DOHH2 (cell line): ENCODE measurements around the gene RBM33.
"Not testable (repeated sequence)": the region's sequence is repeated elsewhere in the genome, so short reads cannot be mapped to it uniquely, and the experiment has no call there.

Experiments
- H3F3A ChIP-seq: fragments of 200-600 bp; sonication (generic), shearing (Covaris generic); 2 replicates; pipeline ENCODE4 v1.6.0; 2016; ENCODE audit warnings: antibody characterized with exemption, mild to moderate bottlenecking; ENCODE audit not compliant: control insufficient read depth, insufficient read depth
- H3K27ac ChIP-seq: fragments of 200-600 bp; sonication (generic); 2 replicates; pipeline ENCODE4 v1.5.1; 2014; ENCODE audit warnings: low read depth, mild to moderate bottlenecking, low read length, moderate library complexity
- H3K27me3 ChIP-seq: fragments of 200-600 bp; sonication (generic); 2 replicates; pipeline ENCODE4 v1.6.1; 2014; ENCODE audit warnings: mild to moderate bottlenecking, low read length, mixed read lengths; ENCODE audit not compliant: control insufficient read depth
- H3K36me3 ChIP-seq: fragments of 200-600 bp; sonication (generic); 2 replicates; pipeline ENCODE4 v1.6.1; 2014; ENCODE audit warnings: mild to moderate bottlenecking, low read length, moderate library complexity, mixed read lengths; ENCODE audit not compliant: control insufficient read depth
- H3K4me1 ChIP-seq: fragments of 200-600 bp; sonication (generic); 2 replicates; pipeline ENCODE4 v1.6.1; 2014; ENCODE audit warnings: mild to moderate bottlenecking, low read length, mixed read lengths; ENCODE audit not compliant: control insufficient read depth
- H3K4me2 ChIP-seq: fragments of 200-600 bp; sonication (generic); 2 replicates; pipeline ENCODE4 v1.6.0; 2014; ENCODE audit warnings: mild to moderate bottlenecking, low read length, moderate library complexity
- H3K4me3 ChIP-seq: fragments of 200-600 bp; sonication (generic); 2 replicates; pipeline ENCODE4 v1.5.1; 2014; ENCODE audit warnings: mild to moderate bottlenecking, low read length, mixed read lengths
- H3K79me2 ChIP-seq: fragments of 200-600 bp; sonication (generic); 2 replicates; pipeline ENCODE4 v1.6.1; 2014; ENCODE audit warnings: mild to moderate bottlenecking, low read length, mixed read lengths; ENCODE audit not compliant: control insufficient read depth
- H3K9me2 ChIP-seq: fragments of 200-600 bp; sonication (generic); replicated peaks from 2 replicates; pipeline ENCODE4 v1.6.1; 2014; ENCODE audit warnings: mild to moderate bottlenecking, low read length, mixed read lengths; ENCODE audit not compliant: control insufficient read depth
- H3K9me3 ChIP-seq: fragments of 200-600 bp; sonication (generic); 2 replicates; pipeline ENCODE4 v1.6.1; 2014; ENCODE audit warnings: antibody characterized with exemption, low read length, mixed read lengths; ENCODE audit not compliant: control insufficient read depth, insufficient read depth
- H4K20me1 ChIP-seq: fragments of 200-600 bp; sonication (generic); 2 replicates; pipeline ENCODE4 v1.6.0; 2014; ENCODE audit warnings: low read depth, mild to moderate bottlenecking, antibody characterized with exemption, low read length, moderate library complexity; ENCODE audit not compliant: control insufficient read depth, insufficient read depth
- EZH2phosphoT487 ChIP-seq: fragments of 200-600 bp; sonication (generic); IDR thresholded peaks from 2 replicates; pipeline ENCODE4 v1.6.1; 2017; ENCODE audit warnings: borderline replicate concordance, mild to moderate bottlenecking, antibody characterized with exemption, low read length, moderate library complexity, mixed read lengths
- TF ChIP-seq, protein P1 (sequence below): fragments of 200-600 bp; sonication (generic); IDR thresholded peaks from one replicate; pipeline ENCODE4 v1.5.1; 2014; ENCODE audit warnings: antibody characterized with exemption, mild to moderate bottlenecking, low read depth, low read length; ENCODE audit not compliant: poor library complexity, severe bottlenecking

RBM33 gene

DNA sequence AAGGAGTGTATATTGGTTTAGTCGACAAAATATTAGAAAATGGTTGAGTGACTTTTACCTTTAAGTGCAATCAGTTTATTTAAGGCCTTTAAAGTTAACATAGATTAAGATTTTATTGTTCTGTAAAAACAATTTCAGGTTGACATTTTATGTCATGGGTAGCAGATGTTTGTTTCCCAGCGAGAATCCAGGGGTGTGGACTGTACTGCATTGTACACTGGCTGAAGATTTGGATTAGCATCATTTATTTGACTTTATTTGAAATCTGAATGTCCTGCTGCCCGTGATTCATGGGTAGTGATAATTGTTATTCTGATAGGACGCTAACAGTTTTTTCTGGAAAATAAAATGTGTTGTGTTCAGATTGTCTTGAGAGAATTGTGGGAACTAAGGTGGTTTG is 39.3 kb downstream of the RBM33 start:
- peaks cover 15% of the 10 kb centered on the region; the same call in 1 of the 2 replicates for H3K9me3 ChIP-seq
- H3K79me2 ChIP-seq, result peaks cover 94% of the 10 kb centered on the region
- no peaks in the 10 kb centered on the region for H3K9me2 ChIP-seq
- H3K4me2 ChIP-seq, result no peak overlapping the region
- H3K27me3 ChIP-seq, result no peaks in the 10 kb centered on the region
- H4K20me1 ChIP-seq, result 0 out of 2 replicates have a peak, but pooled peaks cover 4% of the 10 kb centered on the region
- H3F3A ChIP-seq, result no peaks in the 10 kb centered on the region
- H3K4me3 ChIP-seq, result no peak overlapping the region
- no peak overlapping the region for H3K27ac ChIP-seq
- no peak for TF ChIP-seq EZH2phosphoT487
- TF ChIP-seq, protein P1, sequence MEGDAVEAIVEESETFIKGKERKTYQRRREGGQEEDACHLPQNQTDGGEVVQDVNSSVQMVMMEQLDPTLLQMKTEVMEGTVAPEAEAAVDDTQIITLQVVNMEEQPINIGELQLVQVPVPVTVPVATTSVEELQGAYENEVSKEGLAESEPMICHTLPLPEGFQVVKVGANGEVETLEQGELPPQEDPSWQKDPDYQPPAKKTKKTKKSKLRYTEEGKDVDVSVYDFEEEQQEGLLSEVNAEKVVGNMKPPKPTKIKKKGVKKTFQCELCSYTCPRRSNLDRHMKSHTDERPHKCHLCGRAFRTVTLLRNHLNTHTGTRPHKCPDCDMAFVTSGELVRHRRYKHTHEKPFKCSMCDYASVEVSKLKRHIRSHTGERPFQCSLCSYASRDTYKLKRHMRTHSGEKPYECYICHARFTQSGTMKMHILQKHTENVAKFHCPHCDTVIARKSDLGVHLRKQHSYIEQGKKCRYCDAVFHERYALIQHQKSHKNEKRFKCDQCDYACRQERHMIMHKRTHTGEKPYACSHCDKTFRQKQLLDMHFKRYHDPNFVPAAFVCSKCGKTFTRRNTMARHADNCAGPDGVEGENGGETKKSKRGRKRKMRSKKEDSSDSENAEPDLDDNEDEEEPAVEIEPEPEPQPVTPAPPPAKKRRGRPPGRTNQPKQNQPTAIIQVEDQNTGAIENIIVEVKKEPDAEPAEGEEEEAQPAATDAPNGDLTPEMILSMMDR, result no peak
- H3K36me3 ChIP-seq, result peaks cover 78% of the 10 kb centered on the region
- H3K4me1 ChIP-seq, result no peaks in the 10 kb centered on the region

DNA sequence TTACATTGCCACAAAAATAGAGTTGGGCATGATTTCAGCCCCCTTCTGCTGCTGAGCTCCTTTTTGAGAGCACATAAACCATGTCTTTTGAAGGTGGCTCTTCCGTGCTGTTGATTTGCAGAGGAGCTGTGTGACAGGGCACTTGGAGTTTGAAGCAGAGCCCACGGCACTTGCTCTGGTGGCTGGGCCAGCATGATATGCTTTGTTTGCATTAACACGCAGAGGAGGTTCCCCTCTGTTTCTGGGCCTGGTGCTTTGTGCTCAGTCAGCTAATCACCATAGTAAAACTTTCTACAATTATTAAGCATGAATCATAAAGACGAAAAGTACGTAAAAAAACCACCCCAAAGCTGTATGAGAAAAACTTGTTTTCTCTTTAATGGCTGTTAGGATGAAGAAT is 40.1 kb downstream of the RBM33 start:
- peaks cover 86% of the 10 kb centered on the region for H3K79me2 ChIP-seq
- H3K27me3 ChIP-seq, result no peaks in the 10 kb centered on the region
- H3F3A ChIP-seq, result no peaks in the 10 kb centered on the region
- no peaks in the 10 kb centered on the region for H3K4me1 ChIP-seq
- no peak overlapping the region for H3K4me2 ChIP-seq
- 0 out of 2 replicates have a peak, but pooled peaks cover 4% of the 10 kb centered on the region for H4K20me1 ChIP-seq
- H3K27ac ChIP-seq, result no peak overlapping the region
- H3K4me3 ChIP-seq, result no peak overlapping the region
- TF ChIP-seq, protein P1, result no peak
- no peak for TF ChIP-seq EZH2phosphoT487
- H3K9me3 ChIP-seq, result peaks cover 15% of the 10 kb centered on the region; the same call in 1 of the 2 replicates
- no peaks in the 10 kb centered on the region for H3K9me2 ChIP-seq
- peaks cover 70% of the 10 kb centered on the region for H3K36me3 ChIP-seq

DNA sequence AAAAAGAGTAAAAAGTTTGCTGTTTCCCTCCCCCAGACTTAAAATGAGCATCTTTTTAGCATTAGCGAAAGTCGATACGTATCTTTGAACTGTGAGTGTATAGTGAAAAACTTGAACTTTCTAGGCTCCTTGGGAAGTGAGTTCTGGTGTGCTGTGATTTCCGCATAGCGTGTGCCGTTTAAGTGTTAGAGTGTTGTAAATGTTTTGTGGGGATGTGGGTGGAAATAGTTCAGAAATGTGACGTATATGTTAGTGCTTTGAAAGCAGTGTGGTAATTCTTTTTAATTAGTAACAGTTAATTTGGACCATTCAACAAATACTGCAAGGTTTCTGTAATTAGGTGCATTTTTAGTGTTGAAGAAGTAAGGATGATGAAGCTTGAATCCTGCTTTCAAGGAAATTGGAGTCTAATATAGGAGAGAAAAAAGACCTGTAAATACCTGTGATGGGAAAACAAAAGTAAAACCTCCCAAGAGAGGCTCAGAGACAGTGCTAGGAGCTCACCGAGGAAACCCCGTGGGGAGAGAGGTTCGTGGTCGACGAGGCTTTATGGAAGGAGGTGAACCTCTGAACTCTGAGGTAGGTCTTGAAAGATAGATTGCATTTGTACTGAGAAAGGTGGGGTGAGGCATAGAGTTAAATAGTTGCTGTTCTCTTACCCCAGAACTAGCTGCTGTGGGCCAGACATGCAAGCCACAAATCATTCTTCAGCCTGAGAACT is 40.8 kb downstream of the RBM33 start:
- Histone ChIP-seq H3K9me3 (peaks cover 15% of the 10 kb centered on the region; the same call in 1 of the 2 replicates), H3K4me2 (no peak overlapping the region), H3K79me2 (peaks cover 87% of the 10 kb centered on the region), H3K36me3 (peaks cover 63% of the 10 kb centered on the region), H3K4me3 (no peak overlapping the region), H3K27ac (no peak overlapping the region), H3K27me3 (no peaks in the 10 kb centered on the region), H3K9me2 (no peaks in the 10 kb centered on the region), H3F3A (no peaks in the 10 kb centered on the region), H3K4me1 (no peaks in the 10 kb centered on the region), H4K20me1 (0 out of 2 replicates have a peak, but pooled peaks cover 4% of the 10 kb centered on the region)
- no peak for TF ChIP-seq EZH2phosphoT487

DNA sequence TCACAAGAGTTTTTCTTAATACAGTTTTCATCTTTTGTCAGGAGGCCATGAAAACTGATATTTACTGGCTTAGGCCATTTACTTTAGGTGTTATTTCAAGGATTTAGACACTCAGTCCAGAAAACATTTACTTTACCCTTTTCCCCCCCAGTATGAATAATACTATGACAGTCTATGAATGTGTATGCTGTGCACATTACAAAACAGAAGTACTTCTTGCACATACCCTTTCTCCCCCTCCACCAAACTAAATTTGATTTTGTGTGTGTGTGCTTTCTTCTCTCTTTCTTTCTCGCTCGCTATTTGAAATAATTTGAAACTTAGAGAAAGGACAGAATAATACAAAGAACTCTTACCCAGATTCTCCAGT is 41.3 kb downstream of the RBM33 start:
- Histone ChIP-seq H3K79me2 (peaks cover 87% of the 10 kb centered on the region), H3K4me1 (no peaks in the 10 kb centered on the region), H3K27me3 (no peaks in the 10 kb centered on the region), H3K4me2 (no peak overlapping the region), H3K9me3 (peaks cover 15% of the 10 kb centered on the region; the same call in 1 of the 2 replicates), H3K9me2 (no peaks in the 10 kb centered on the region), H3K27ac (no peak overlapping the region), H3F3A (no peaks in the 10 kb centered on the region), H3K36me3 (peaks cover 57% of the 10 kb centered on the region), H4K20me1 (0 out of 2 replicates have a peak, but pooled peaks cover 4% of the 10 kb centered on the region), H3K4me3 (no peak overlapping the region)
- no peak for TF ChIP-seq EZH2phosphoT487
- TF ChIP-seq, protein P1, result no peak

DNA sequence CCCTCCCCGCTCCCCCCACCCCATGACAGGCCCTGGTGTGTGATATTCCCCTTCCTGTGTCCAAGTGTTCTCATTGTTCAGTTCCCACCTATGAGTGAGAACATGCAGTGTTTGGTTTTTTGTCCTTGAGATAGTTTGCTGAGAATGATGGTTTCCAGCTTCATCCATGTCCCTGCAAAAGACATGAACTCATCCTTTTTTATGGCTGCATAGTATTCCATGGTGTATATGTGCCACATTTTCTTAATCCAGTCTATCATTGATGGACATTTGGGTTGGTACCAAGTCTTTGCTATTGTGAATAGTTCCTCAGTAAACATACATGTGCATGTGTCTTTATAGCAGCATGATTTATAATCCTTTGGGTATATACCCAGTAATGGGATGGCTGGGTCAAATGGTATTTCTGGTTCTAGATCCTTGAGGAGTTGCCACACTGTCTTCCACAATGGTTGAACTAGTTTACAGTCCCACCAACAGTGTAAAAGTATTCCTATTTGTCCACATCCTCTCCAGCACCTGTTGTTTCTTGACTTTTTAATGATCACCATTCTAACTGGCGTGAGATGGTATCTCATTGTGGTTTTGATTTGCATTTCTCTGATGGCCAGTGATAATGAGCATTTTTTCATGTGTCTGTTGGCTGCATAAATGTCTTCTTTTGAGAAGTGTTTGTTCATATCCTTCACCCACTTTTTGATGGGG is 42.3 kb downstream of the RBM33 start:
- Histone ChIP-seq H3K79me2 (peaks cover 87% of the 10 kb centered on the region), H3K36me3 (peaks cover 51% of the 10 kb centered on the region), H3K9me3 (peaks cover 15% of the 10 kb centered on the region; the same call in 1 of the 2 replicates)
- not testable (repeated sequence) for H4K20me1 ChIP-seq, H3K27ac ChIP-seq, H3K9me2 ChIP-seq, H3K4me1 ChIP-seq, H3K27me3 ChIP-seq, H3K4me3 ChIP-seq, H3F3A ChIP-seq, H3K4me2 ChIP-seq
